GM12891 (cell line): Measurements from ENCODE around the gene MAPK1.
"Not testable (repeated sequence)": the region's sequence is repeated elsewhere in the genome, so short reads cannot be mapped to it uniquely, and the experiment has no call there.

ENCODE experiments used
- DNase-seq: peaks from one replicate; pipeline ENCODE4 v3.0.0; 2011; ENCODE audit warnings: low spot score; ENCODE audit not compliant: insufficient read length
- FAIRE-seq: peaks from 2 replicates; lab custom pipeline; 2011; peaks lifted over from hg19 to GRCh38; lab: Jason Lieb, UNC
- PAX5 ChIP-seq: IDR thresholded peaks from 2 replicates; pipeline ENCODE4 v1.6.1; 2011; ENCODE audit warnings: low read length, moderate library complexity, mild to moderate bottlenecking; ENCODE audit not compliant: insufficient read depth, severe bottlenecking
- POLR2A ChIP-seq: IDR thresholded peaks from 2 replicates; pipeline ENCODE4 v1.6.1; 2011; ENCODE audit warnings: low read depth, low read length, control low read depth
- POLR2AphosphoS5 ChIP-seq: IDR thresholded peaks from 2 replicates; pipeline ENCODE4 v1.6.1; 2011; ENCODE audit warnings: low read depth, low read length, control low read depth
- POU2F2 ChIP-seq: IDR thresholded peaks from 2 replicates; pipeline ENCODE4 v1.6.1; 2011; ENCODE audit warnings: low read depth, mild to moderate bottlenecking, control low read depth, low read length, moderate library complexity
- SPI1 ChIP-seq: IDR thresholded peaks from 2 replicates; pipeline ENCODE4 v1.6.1; 2011; ENCODE audit warnings: low read depth, low read length, control low read depth
- TAF1 ChIP-seq: IDR thresholded peaks from 2 replicates; pipeline ENCODE4 v1.6.1; 2011; ENCODE audit warnings: low read depth, low read length, control low read depth

MAPK1 gene

DNA sequence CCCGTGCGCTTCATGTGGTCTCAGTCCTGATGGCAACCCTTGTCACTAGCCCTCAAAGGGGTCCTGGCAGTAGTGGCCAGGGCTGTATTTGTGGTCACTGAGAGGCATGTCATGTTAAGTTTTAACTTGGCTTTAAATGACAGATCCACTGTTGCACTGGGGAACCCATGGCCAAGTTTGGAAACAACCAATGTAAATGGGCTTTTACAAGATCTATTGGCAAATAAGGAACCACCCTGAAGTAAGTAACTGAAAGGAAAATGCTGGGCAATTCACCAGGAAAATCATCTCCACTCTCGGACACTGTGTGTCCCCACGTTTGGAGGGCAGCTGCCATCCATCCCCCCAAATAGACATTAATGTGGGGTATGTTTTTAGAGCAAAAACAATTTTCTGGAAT, 140.3 kb downstream of the MAPK1 start:
- DNase-seq (no peak), FAIRE-seq (no peak)
- TF ChIP-seq POLR2AphosphoS5 (no peak), SPI1 (no peak), PAX5 (no peak), TAF1 (no peak), POU2F2 (no peak), POLR2A (no peak)

GRCh38 chr22:21726650-21727049, 140.8 kb downstream of the MAPK1 start:
- DNase-seq = peak; percentile 62
- FAIRE-seq = peak; percentile 94
- no peak for TF ChIP-seq SPI1
- no peak for TF ChIP-seq TAF1
- no peak for TF ChIP-seq PAX5
- no peak for TF ChIP-seq POLR2AphosphoS5
- TF ChIP-seq POU2F2 = no peak
- no peak for TF ChIP-seq POLR2A

GRCh38 chr22:21725956-21726649, 141.3 kb downstream of the MAPK1 start:
- DNase-seq (no peak), FAIRE-seq (no peak)
- TF ChIP-seq POU2F2 = no peak
- no peak for TF ChIP-seq TAF1
- no peak for TF ChIP-seq SPI1
- no peak for TF ChIP-seq POLR2A
- TF ChIP-seq POLR2AphosphoS5 = no peak
- no peak for TF ChIP-seq PAX5

- DNase-seq, FAIRE-seq: not testable (repeated sequence)
These were observed 142.9 kb downstream of the MAPK1 start for GRCh38 chr22:21724496-21724895.

DNA sequence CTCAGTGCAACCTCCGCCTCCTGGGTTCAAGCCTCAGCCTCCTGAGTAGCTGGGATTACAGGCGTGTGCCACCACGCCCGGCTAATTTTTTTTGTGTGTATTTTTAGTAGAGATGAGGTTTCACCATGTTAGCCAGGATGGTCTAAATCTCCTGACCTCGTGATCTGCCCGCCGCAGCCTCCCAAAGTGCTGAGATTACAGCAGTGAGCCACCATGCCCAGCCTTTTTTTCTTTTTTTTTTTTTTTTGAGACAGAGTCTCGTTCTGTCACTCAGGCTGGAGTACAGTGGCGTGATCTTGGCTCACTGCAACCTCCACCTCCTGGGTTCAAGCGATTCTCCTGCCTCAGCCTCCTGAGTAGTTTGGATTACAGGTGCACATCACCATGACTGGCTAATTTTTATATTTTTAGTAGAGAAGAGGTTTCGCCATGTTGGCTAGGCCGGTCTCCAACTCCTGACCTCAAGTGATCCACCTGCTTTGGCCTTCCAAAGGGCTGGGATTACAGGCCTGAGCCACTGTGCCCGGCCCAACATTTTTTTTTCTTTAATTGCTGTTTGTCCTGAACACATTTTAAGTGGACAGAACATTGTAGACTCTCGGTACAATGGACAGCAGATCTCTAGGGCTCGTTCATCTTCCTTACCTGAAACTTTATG, 146.1 kb downstream of the MAPK1 start:
- not testable (repeated sequence) for DNase-seq, FAIRE-seq

GRCh38 chr22:21720191-21720859, 147.1 kb downstream of the MAPK1 start:
- not testable (repeated sequence) for FAIRE-seq, DNase-seq

GRCh38 chr22:21719024-21719423, 148.4 kb downstream of the MAPK1 start:
- DNase-seq = no peak
- FAIRE-seq = peak; percentile 47
- TF ChIP-seq POLR2A (no peak), SPI1 (no peak), POU2F2 (no peak), TAF1 (no peak), PAX5 (no peak), POLR2AphosphoS5 (no peak)

DNA sequence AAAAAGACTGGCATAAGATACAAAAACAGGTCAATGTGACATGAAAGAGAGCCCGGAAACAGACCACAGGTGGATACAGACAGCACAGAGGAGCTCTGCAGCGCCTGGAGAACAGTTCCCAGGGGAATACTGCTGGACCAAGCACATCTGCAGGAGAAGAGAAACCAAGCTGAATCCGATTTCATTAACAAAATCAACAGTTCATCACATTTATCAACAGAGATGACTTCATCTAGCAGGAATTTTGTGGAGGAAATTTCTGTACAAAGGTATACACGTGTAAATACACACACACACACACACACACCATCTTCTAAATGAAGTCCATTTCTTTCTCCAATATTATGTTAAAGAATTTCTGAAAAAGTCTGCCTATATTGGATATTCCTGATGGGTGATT, 148.9 kb downstream of the MAPK1 start:
- TF ChIP-seq SPI1 (no peak), POU2F2 (no peak), POLR2A (no peak), PAX5 (no peak), TAF1 (no peak), POLR2AphosphoS5 (no peak)
- FAIRE-seq (no peak), DNase-seq (no peak)

- DNase-seq, FAIRE-seq: not testable (repeated sequence)
These were observed 150.9 kb downstream of the MAPK1 start for GRCh38 chr22:21716395-21717122.

GRCh38 chr22:21714786-21715185, 152.7 kb downstream of the MAPK1 start:
- no peak for FAIRE-seq
- TF ChIP-seq POU2F2 (no peak), PAX5 (no peak), SPI1 (no peak), POLR2A (no peak), TAF1 (no peak), POLR2AphosphoS5 (no peak)

More at GRCh38 chr22:21714786-21715185, 152.7 kb downstream of the MAPK1 start:
- no peak for DNase-seq
